CD14-positive monocyte (primary cell): ENCODE results near the gene ZFP92. TPM values are rescaled to one million over a fixed set of nuclear protein-coding genes. Genes with fewer than 3 reads are reported as not detected.

ENCODE experiments used
- DNase-seq, 3 donors: peaks; one replicate each; pipeline ENCODE4 v3.0.0-alpha.2; 2011 to 2022
- H2AFZ ChIP-seq: 2 replicates; pipeline ENCODE4 v1.6.0; 2012; ENCODE audit warnings: mild to moderate bottlenecking, low read depth, low read length, inconsistent platforms; ENCODE audit not compliant: insufficient read depth, poor library complexity, severe bottlenecking
- H3K27ac ChIP-seq, 2 donors: 1 replicate in 1 of 2; 2 replicates in 1 of 2; pipeline ENCODE4 v1.5.1; 2012 to 2013; ENCODE audit warnings: low read length in 2 of 2, control low read depth in 1 of 2, inconsistent platforms in 1 of 2, low read depth in 1 of 2, mild to moderate bottlenecking in 1 of 2
- H3K27me3 ChIP-seq, 2 donors: one replicate each; pipeline versions ENCODE4 v1.6.0 to v1.6.1; 2011 to 2013; ENCODE audit warnings: low read length in 2 of 2; ENCODE audit not compliant: control insufficient read depth in 2 of 2, insufficient read depth in 2 of 2
- H3K36me3 ChIP-seq, 2 donors: replicated peaks in 1 of 2; 1 replicate in 1 of 2; 2 replicates in 1 of 2; pipeline versions ENCODE4 v1.5.1 to v1.6.1; 2012 to 2013; ENCODE audit warnings: low read length in 2 of 2, control low read depth in 1 of 2, inconsistent platforms in 1 of 2, mild to moderate bottlenecking in 1 of 2; ENCODE audit not compliant: insufficient read depth in 2 of 2, control insufficient read depth in 1 of 2
- H3K4me1 ChIP-seq, 2 donors: 1 replicate in 1 of 2; 2 replicates in 1 of 2; pipeline versions ENCODE4 v1.5.1 to v1.6.1; 2012 to 2013; ENCODE audit warnings: low read length in 2 of 2, control low read depth in 1 of 2, inconsistent platforms in 1 of 2, mild to moderate bottlenecking in 1 of 2, moderate library complexity in 1 of 2; ENCODE audit not compliant: insufficient read depth in 2 of 2, control insufficient read depth in 1 of 2
- H3K4me2 ChIP-seq: replicated peaks from 2 replicates; pipeline ENCODE3; 2012; ENCODE audit warnings: low read length, moderate library complexity, mild to moderate bottlenecking; ENCODE audit not compliant: poor library complexity, severe bottlenecking; ENCODE audit errors: extremely low read depth
- H3K4me3 ChIP-seq, 3 experiments: fragments of 200-600 bp in 1 of 3; sonication (generic) in 1 of 3; replicated peaks in 1 of 3; 1 replicate in 2 of 3; 2 replicates in 1 of 3; pipeline ENCODE4 v1.5.1; 2011 to 2013; ENCODE audit warnings: low read length in 3 of 3, mild to moderate bottlenecking in 3 of 3, control low read depth in 2 of 3, low read depth in 2 of 3, inconsistent platforms in 1 of 3, moderate library complexity in 1 of 3
- H3K79me2 ChIP-seq: 2 replicates; pipeline ENCODE4 v1.6.0; 2012; ENCODE audit warnings: mild to moderate bottlenecking, control low read depth, inconsistent platforms, low read length, moderate library complexity; ENCODE audit not compliant: insufficient read depth
- H3K9ac ChIP-seq: 2 replicates; pipeline ENCODE4 v1.6.0; 2017; ENCODE audit warnings: low read length, mild to moderate bottlenecking; ENCODE audit not compliant: insufficient read depth, poor library complexity, severe bottlenecking
- H3K9me3 ChIP-seq, 2 donors: replicated peaks in 1 of 2; 1 replicate in 1 of 2; 2 replicates in 1 of 2; pipeline versions ENCODE4 v1.5.1 to v1.6.1; 2012 to 2013; ENCODE audit warnings: low read length in 2 of 2, control low read depth in 1 of 2; ENCODE audit not compliant: control insufficient read depth in 1 of 2, insufficient read depth in 1 of 2
- H4K20me1 ChIP-seq: 2 replicates; pipeline ENCODE4 v1.6.0; 2012; ENCODE audit warnings: mild to moderate bottlenecking, low read length, control low read depth, moderate library complexity; ENCODE audit not compliant: insufficient read depth
- H3K27ac Mint-ChIP-seq, 7 donors: one replicate each; pipeline ENCODE4 v1.8.0; 2020; ENCODE audit warnings: mild to moderate bottlenecking in 7 of 7, mixed read lengths in 7 of 7, moderate library complexity in 6 of 7, inconsistent platforms in 2 of 7
- H3K27me3 Mint-ChIP-seq, 3 donors: one replicate each; pipeline ENCODE4 v1.8.0; 2021 to 2022; ENCODE audit warnings: low read depth in 3 of 3, mild to moderate bottlenecking in 3 of 3, mixed read lengths in 3 of 3, moderate library complexity in 3 of 3, inconsistent platforms in 1 of 3
- H3K36me3 Mint-ChIP-seq, 2 donors: one replicate each; pipeline ENCODE4 v1.8.0; 2020; ENCODE audit warnings: mixed read lengths in 2 of 2, inconsistent platforms in 1 of 2, mild to moderate bottlenecking in 1 of 2
- H3K4me1 Mint-ChIP-seq: one replicate; pipeline ENCODE4 v1.8.0; 2020; ENCODE audit warnings: mild to moderate bottlenecking, mixed read lengths
- H3K4me3 Mint-ChIP-seq, 2 donors: one replicate each; pipeline ENCODE4 v1.8.0; 2020; ENCODE audit warnings: mild to moderate bottlenecking in 2 of 2, mixed read lengths in 2 of 2, moderate library complexity in 1 of 2
- H3K9me3 Mint-ChIP-seq, 7 donors: one replicate each; pipeline ENCODE4 v1.8.0; 2020 to 2022; ENCODE audit warnings: mixed read lengths in 7 of 7, mild to moderate bottlenecking in 6 of 7, moderate library complexity in 6 of 7, inconsistent platforms in 2 of 7
- WGBS: methylation state at CpG from one replicate; pipeline ENCODE4 v1.1.5; 2013; ENCODE audit warnings: missing lambda C conversion rate; ENCODE audit not compliant: insufficient coverage; 5-methylcytosine and 5-hydroxymethylcytosine counted together
- intact Hi-C, 2 donors: fragments of 100-400 bp; cut with micrococcal nuclease; formaldehyde crosslinking; loops; one replicate each; pipeline versions ENCODE4 v1.15.0 to v1.15.1; 2023
- polyA plus RNA-seq, 3 donors: library from polyadenylated mRNA; depleted of rRNA in 1 of 3; unstranded in 2 of 3; stranded (reverse) in 1 of 3; fragments of 300-500 nt in 2 of 3; fragments of >200 nt in 1 of 3; fragmentation: Illumina TruSeq in 2 of 3; gene quantifications; 1 replicate in 2 of 3; 2 replicates in 1 of 3; pipeline ENCODE4 v1.2.3, GENCODE V29; 2012 to 2021
- TF ChIP-seq, protein P1 (sequence below): fragments of 200-600 bp; IDR thresholded peaks from one replicate; pipeline ENCODE4 v1.8.0; 2022; ENCODE audit warnings: antibody characterized with exemption, mild to moderate bottlenecking

The ZFP92 gene
- polyA plus RNA-seq, 3 donors: 0.04 to 0.96 (median 0.13) TPM

DNA sequence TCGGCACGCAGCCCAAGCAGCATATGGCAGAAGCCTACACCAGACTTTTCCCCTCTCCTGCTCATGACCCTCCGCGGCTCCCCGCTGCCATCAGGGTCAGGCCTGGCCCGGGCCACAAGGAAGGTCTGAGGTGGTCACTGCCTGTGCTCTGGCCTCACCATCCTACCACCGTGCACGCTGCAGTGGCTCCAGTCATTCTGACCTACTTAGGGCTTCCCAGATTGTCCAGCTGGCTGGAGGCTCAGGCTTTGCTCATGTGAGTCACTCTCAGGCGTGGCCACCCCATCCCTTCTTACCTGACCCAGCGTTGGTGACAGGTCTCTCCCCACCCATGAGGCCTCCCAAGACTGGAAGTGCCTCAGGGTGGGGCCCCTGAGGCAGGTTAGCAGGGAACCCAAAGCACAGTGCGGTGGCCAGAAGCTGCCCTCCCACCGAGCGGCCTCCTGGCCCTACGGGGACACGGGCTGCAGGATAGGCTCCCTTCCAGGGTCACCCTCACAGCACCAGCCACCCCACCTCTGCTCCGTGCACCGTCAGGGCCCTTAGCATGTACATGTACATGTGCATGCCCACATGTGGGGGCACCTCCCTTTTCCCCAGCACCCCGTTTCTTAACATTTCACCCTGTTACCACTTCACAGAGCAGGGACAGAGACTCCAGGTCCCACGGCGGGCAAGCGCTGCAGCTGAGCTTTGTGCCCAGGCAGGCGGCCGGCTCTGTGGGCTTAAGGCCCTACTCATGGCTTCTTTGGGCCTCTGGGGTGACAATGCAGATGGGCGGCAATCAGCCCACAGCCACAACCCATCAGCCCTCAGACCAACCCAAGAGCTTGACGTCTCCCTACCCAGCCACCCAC, 32.4 kb downstream of the ZFP92 start:
- no peaks in the 10 kb centered on the region for H3K4me1 ChIP-seq
- no peak for DNase-seq
- Mint-ChIP-seq H3K36me3 (peaks cover 2 to 4% of the 10 kb centered on the region in 2 donors), H3K27ac (peak overlapping the region in 1 of 7 donors; percentile 31), H3K27me3 (peaks cover 0 to 5% (median 5%) of the 10 kb centered on the region in 3 donors), H3K4me3 (no peak overlapping the region), H3K4me1 (no peaks in the 10 kb centered on the region), H3K9me3 (peaks cover 0 to 2% (median 0%) of the 10 kb centered on the region in 7 donors)
- no peak overlapping the region for H2AFZ ChIP-seq
- 93% methylated on average over 8 of the region's 25 CpGs for whole genome bisulfite sequencing
- H3K9ac ChIP-seq: no peak overlapping the region
- H3K27me3 ChIP-seq: no peaks in the 10 kb centered on the region
- H3K79me2 ChIP-seq: no peaks in the 10 kb centered on the region
- intact Hi-C loops: no loop called here
- no peaks in the 10 kb centered on the region for H3K9me3 ChIP-seq
- H3K27ac ChIP-seq: no peak overlapping the region
- TF ChIP-seq, protein P1, sequence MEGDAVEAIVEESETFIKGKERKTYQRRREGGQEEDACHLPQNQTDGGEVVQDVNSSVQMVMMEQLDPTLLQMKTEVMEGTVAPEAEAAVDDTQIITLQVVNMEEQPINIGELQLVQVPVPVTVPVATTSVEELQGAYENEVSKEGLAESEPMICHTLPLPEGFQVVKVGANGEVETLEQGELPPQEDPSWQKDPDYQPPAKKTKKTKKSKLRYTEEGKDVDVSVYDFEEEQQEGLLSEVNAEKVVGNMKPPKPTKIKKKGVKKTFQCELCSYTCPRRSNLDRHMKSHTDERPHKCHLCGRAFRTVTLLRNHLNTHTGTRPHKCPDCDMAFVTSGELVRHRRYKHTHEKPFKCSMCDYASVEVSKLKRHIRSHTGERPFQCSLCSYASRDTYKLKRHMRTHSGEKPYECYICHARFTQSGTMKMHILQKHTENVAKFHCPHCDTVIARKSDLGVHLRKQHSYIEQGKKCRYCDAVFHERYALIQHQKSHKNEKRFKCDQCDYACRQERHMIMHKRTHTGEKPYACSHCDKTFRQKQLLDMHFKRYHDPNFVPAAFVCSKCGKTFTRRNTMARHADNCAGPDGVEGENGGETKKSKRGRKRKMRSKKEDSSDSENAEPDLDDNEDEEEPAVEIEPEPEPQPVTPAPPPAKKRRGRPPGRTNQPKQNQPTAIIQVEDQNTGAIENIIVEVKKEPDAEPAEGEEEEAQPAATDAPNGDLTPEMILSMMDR: no peak
- H3K4me2 ChIP-seq: no peak overlapping the region
- H3K36me3 ChIP-seq: peaks cover 0 to 3% of the 10 kb centered on the region in 2 donors
- no peak overlapping the region for H3K4me3 ChIP-seq
- no peaks in the 10 kb centered on the region for H4K20me1 ChIP-seq

DNA sequence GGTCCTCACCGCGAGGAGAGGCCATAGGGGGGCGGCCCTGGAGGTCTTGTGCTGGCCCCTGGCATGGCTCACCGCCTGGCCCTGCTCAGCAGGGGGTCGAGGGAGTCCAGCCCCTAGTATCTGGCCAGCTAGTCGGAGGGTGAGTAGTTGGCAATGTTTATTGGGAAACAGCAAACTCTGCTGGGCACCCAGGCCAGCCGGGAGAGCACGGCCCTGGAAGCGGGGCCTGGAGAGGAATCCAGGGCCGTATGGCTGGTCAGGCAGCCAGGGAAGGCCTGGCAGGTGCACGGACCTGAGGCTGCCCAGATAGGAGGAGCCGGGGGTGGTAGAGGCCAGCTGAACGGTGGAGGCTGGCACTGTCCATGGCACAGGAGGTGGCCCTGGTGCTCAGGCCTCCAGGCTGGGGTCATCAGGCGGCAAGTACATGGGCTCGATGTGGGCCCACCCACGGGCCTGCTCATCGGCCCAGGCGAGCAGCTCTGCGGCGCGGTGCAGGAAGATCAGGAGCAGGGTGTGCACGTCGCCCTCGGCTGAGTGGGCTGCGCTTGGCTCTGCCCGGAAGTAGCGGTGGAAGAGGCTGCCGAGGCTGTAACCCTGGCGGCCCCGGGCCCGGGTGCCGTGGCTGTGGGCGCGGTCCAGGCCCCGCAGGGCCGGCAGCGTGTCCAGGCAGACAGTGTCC, 33.2 kb downstream of the ZFP92 start:
- no peak for DNase-seq
- peaks cover 2 to 4% of the 10 kb centered on the region in 2 donors for H3K36me3 Mint-ChIP-seq
- Histone ChIP-seq H3K4me1 (no peaks in the 10 kb centered on the region), H3K9ac (no peak overlapping the region), H3K4me3 (no peak overlapping the region), H3K9me3 (no peaks in the 10 kb centered on the region), H2AFZ (no peak overlapping the region), H3K79me2 (no peaks in the 10 kb centered on the region), H3K36me3 (peaks cover 4 to 6% of the 10 kb centered on the region in 2 donors), H4K20me1 (no peaks in the 10 kb centered on the region), H3K27me3 (no peaks in the 10 kb centered on the region), H3K27ac (no peak overlapping the region), H3K4me2 (no peak overlapping the region)
- TF ChIP-seq, protein P1: no peak
- peak overlapping the region in 2 of 7 donors; percentile 31 to 57 for H3K27ac Mint-ChIP-seq
- 95% methylated on average over 24 of the region's 37 CpGs for WGBS
- H3K27me3 Mint-ChIP-seq: peaks cover 0 to 5% (median 3%) of the 10 kb centered on the region in 3 donors
- no peak overlapping the region for H3K4me3 Mint-ChIP-seq
- H3K4me1 Mint-ChIP-seq: no peaks in the 10 kb centered on the region
- peaks cover 0 to 2% (median 0%) of the 10 kb centered on the region in 7 donors for H3K9me3 Mint-ChIP-seq
- intact Hi-C loops: no loop called here
